Occipital lobe (tissue), 2 donors: ENCODE measurements around the gene DDX6. TPM values are rescaled to one million over a fixed set of nuclear protein-coding genes. Genes with fewer than 3 reads are reported as not detected.
A peak's percentile ranks its signal among the peaks of the same experiment; 100 is the strongest.
"Not testable (repeated sequence)": the region's sequence is repeated elsewhere in the genome, so short reads cannot be mapped to it uniquely, and the experiment has no call there.

Experiments used
- DNase-seq: peaks from one replicate; lab custom pipeline; 2025; lab: John Stamatoyannopoulos, UW
- total RNA-seq: library from RNA; depleted of rRNA; stranded (reverse); fragments of >200 nt; gene quantifications from one replicate; pipeline ENCODE4 v1.2.3, GENCODE V29; 2014

DDX6 gene, protein sequence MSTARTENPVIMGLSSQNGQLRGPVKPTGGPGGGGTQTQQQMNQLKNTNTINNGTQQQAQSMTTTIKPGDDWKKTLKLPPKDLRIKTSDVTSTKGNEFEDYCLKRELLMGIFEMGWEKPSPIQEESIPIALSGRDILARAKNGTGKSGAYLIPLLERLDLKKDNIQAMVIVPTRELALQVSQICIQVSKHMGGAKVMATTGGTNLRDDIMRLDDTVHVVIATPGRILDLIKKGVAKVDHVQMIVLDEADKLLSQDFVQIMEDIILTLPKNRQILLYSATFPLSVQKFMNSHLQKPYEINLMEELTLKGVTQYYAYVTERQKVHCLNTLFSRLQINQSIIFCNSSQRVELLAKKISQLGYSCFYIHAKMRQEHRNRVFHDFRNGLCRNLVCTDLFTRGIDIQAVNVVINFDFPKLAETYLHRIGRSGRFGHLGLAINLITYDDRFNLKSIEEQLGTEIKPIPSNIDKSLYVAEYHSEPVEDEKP
- total RNA-seq = 283 TPM

DNA sequence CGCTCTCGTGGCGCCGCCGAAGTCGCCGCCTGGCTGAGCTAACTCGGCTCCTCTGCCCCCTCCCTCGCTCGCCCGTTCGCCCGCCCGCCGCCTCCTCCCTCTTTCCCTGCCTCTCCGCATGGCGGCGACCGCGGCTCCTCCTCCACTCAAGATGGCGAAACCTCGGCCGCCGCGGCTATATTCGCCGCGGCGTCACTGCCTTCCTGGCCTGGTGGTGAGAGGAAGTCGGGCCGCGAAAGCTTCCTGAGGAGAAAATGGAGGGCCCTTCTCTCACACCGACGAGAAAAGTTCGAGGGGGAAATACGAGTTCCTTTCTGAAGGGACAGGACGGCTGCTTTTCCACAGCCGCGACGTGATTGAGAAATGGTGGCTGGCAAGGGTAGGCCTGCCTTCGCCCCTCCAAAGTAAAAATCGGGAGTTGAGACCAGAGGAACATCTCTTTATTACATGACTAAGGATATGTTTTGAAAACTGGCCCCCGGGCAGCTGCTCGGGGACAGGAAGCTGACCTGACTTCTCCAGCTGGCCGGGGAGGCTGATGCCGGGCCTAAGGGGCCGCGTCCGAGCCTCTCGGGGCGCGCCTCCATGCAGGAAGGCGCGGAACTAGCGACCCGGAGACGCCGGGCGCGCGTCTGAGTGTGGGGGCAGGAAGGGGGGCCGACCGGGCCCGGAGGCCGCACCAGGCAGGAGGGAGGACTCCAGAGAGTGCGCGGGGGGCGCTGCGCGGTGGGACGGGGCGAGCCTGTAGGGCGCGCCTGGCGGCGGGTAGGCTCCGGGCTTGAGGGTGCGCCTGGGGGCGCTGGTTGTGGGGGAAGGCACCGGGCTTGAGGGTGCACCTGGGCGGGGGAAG is at the start of gene DDX6:
Gene DDX6 (minus strand): TSS at position 54 of the 850 bp plus-strand sequence. CDS start 4,913 bp downstream, outside the sequence.
- peak; percentile 84 for DNase-seq

DNA sequence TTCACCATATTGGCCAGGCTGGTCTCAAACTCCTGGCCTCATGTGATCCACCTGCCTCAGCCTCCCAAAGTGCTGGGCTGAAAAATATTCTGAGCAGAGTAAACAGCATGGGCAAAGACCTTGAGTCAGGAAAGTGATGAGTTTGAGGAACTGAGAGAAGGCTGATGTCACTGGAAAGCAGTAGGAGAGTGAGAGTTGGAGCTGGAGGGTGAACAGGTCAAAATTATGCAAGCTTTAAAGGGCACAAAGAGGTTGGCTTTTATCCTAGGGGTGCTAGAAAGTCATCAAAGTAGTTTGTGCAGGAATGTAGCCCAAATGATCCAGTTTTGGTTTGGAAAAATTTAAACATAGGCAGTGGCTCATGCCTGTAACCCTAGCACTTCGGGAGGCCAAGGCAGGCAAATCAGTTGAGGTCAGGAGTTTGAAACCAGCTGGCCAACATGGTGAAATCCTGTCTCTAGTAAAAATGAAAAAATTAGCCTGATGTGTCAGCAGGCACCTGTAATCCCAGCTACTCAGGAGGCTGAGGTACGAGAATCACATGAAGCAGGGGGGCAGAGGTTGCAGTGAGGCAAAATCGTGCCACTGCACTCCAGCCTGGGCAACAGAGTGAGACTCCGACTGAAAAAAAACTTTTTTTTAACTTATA is 48.1 kb upstream of the DDX6 start:
- no peak for DNase-seq

- no peak for DNase-seq
These were observed 46.9 kb upstream of the DDX6 start for GRCh38 chr11:118837868-118838267.

DNA sequence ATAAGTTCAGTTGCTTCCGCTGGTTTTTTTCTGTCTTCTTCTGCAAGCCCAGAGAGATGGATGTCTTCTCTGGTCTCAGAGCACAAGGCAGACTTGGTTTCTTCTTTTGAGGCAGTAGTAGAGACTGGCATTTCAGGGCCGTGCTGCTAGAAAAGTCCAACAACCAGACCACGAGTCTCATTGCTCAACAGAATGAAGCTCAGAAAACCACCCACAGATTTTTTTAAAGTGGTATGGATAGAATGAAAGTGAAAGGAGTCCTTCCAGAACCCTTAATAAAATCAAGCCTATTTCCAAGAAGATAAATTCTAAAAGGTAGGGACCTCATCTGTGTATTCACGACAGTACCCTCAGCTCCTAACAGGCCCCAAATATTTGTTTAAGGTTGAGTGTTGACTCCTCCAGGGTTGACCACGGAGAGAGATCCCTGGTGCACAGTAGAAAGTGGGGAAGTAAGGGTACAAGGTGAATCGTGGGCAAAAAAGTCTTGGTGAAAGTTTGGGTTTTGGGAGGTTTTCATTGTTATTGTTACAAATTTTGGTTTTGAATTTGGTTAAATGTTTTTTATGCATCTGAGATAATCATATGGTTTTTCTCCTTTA is 43.6 kb upstream of the DDX6 start:
- no peak for DNase-seq

- no peak for DNase-seq
These were observed 36.2 kb upstream of the DDX6 start for GRCh38 chr11:118827118-118827517.

DNA sequence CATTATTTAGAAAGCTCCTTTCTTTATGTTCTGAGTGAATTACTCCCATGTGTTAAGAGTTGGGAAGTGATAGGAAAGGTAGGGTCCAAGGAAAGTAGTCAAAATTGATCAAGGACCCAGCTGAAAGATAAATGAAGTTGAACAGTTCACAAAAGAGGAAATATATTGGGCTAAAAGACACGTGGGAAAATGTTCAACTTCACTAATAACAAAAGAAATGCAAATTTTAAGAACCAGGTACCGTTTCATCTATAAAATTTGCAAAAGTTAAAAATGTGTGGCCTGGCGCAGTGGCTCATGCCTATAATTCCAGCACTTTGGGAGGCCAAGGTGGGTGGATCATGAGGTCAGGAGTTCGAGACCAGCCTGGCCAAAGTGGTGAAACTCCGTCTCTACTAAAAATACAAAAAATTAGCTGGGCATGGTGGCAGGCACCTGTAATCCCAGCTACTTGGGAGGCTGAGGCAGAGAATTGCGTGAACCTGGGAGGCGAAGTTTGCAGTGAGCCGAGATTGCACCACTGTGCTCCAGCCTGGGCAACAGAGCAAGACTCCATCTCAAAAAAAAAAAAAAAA is 32.1 kb upstream of the DDX6 start:
- DNase-seq = not testable (repeated sequence)

GRCh38 chr11:118820412-118821357 is 29.7 kb upstream of the DDX6 start:
- peak; percentile 33 for DNase-seq

GRCh38 chr11:118820025-118820379 is 29.0 kb upstream of the DDX6 start:
- DNase-seq = not testable (repeated sequence)

- DNase-seq = no peak
These were observed 28.5 kb upstream of the DDX6 start for GRCh38 chr11:118819334-118820024.

GRCh38 chr11:118818130-118818529 is 27.2 kb upstream of the DDX6 start:
- no peak for DNase-seq

DNA sequence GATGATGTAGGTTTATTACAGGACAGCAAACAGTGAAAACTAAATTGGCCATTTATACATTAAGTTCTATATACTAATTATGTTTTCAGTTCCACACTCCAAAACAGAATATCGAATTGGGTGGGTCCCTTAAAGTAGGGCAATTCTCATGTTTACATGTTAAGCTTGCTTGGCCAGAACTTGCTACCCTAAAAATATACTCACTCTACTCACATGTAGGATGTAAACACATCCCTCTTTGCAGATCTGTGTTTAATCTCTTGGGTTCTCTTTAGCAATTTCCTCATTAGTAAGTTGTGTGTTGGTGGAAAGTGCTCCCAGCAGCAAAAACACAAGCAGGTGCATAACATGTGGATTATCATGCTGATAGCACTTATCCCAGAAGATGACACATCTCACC is 22.6 kb upstream of the DDX6 start:
- DNase-seq = no peak

DNA sequence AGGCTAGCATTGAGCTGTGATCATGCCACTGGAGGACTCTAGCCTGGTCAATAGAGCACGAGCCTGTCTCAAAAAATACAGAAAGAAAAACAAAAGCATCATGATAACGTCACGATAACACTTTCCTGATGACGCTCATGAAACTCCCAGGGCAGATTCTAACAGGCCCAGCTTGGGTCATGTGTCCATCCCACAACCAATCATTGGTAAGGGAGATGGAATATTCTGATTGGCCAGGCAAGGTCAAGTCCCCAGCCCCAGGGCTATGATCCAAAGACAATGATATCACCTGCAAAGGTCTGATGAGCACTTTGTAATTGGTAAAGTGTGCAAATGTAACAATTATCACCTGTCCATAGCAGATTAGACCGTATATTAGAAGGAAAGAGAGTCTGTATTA is 21.5 kb upstream of the DDX6 start:
- no peak for DNase-seq

DNA sequence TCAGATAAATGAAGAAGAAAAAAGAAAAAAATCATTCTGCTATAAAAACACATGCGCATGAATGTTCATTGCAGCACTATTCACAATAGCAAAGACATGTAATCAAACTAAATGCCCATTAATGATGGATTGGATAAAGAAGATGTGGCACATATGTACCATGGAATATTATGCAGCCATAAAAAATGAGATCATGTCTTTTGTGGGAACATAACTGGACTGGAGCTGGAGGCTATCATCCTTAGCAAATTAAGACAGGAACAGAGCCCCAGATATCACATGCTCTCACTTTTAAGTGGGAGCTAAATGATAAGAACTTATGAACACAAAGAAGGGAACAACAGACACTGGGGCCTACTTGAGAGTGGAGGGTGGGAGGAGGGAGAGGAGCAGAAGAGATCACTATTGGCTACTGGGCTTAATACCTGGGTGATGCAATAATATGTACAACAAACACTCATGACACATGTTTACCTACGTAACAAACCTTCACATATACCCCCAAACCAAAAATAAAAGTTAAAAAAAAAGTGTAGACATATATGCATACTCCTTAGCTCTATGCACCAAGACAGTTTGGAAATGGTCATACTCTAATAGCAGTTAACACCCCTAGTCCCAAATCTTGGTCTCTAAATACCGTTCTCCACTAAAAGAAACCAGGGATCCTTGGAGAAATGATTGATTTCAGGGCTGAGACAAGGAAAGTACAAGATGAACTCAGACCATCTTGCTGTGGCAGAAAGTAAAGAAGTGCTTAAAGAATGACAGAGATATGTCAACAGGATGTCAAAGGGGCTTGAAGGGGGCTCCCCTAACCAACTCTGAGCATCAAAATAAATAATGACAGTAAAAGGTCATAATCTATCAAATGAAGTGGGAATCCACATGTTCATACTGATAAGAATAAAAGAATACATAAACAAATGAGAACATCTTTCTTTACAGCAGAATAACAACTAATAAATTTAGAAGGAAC is 17.1 kb upstream of the DDX6 start:
- no peak for DNase-seq

GRCh38 chr11:118806400-118806799 is 15.4 kb upstream of the DDX6 start:
- DNase-seq = no peak

DNA sequence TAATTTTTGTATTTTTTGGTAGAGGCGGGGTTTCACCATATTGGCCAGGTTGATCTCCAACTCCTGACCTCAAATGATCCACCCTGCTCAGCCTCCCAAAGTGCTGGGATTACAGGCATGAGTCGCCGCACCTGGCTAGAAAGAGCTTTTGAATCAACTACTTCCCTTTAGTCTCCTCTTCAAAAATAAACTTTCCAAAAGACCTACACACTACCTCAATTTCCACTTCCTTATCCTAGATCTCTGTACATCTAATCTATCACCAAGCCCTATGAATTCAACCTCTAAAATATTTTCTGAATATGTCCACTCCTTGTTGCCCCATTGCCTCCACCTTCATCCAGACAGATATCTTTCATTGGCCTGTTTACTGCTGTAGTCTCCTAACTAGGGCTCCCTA is 13.1 kb upstream of the DDX6 start:
- DNase-seq = no peak

GRCh38 chr11:118799372-118799771 is 8.4 kb upstream of the DDX6 start:
- no peak for DNase-seq

DNA sequence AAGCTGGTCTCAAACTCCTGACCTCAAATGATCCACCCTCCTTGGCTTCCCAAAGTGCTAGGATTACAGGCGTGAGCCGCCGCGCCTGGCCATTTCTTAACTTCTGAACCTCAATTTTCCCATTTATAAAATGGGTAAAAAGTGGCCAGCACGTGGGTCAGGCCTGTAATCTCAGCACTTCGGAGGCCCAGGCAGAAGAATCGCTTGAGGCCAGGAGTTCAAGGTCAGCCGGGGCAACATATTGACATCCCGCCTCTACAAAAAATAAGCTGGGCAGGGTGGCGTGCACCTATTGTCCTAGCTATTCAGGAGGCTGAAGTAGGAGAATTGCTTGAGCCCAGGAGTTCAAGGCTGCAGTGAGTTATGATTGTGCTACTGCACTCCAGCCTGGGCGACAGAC is 6.5 kb upstream of the DDX6 start:
- DNase-seq = no peak

DNA sequence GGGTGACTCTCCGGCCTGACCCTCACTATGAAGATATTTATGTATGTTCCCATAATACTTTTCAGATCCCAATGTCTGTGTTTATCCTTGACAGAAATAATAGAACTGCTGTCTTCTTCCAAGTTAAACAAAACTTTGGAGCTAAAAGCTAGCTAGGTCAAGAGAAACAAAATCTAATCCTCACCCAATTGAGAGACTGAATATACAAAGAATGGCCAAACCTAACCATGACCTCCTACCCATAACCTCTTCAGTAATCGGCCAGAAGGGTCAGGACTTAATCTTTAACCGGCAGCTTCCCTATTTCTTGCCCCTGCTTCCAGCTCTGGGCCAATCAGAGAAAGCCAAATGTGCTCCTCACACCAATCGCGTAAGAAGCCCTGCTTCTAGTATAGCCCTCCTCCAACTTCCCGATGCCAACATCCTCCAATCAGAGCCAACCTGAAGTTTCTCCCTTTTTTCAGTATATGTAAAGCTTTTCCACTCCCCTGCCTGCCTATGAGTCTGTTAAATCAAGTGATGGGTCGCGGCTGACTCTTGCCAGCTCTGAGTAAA is 1.7 kb upstream of the DDX6 start:
- DNase-seq = peak; percentile 42
